Measurements from ENCODE around the gene IL13RA1.

DNA sequence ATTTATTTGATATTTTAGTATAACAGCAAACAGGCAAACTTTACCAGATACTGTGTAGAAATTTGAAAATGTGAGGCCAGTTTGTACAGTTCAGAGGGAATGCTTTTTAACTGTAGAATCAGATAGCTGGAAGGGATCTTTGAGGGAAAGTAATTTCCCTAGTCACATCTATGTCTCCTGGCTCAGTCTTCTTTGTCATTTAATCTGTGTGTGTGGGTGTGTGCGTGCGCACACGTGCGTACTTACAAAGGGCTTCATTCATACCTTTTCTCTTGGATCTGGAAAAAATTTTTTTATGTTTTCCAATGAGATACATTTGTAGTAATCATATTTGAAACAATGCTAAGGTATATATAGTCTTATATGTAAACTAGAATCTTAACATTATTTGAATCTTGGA is 44.6 kb downstream of the IL13RA1 start:
- TF ChIP-seq, protein P1, sequence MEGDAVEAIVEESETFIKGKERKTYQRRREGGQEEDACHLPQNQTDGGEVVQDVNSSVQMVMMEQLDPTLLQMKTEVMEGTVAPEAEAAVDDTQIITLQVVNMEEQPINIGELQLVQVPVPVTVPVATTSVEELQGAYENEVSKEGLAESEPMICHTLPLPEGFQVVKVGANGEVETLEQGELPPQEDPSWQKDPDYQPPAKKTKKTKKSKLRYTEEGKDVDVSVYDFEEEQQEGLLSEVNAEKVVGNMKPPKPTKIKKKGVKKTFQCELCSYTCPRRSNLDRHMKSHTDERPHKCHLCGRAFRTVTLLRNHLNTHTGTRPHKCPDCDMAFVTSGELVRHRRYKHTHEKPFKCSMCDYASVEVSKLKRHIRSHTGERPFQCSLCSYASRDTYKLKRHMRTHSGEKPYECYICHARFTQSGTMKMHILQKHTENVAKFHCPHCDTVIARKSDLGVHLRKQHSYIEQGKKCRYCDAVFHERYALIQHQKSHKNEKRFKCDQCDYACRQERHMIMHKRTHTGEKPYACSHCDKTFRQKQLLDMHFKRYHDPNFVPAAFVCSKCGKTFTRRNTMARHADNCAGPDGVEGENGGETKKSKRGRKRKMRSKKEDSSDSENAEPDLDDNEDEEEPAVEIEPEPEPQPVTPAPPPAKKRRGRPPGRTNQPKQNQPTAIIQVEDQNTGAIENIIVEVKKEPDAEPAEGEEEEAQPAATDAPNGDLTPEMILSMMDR (IDR thresholded peaks at IDR 0.05) = no peak
- no peak for TF ChIP-seq EZH2 (IDR thresholded peaks at IDR 0.05)
